Prostate gland (tissue), 2 donors: ENCODE results near the gene DMRT2. TPM values are rescaled to one million over a fixed set of nuclear protein-coding genes. Genes with fewer than 3 reads are reported as not detected.

ENCODE experiments used
- DNase-seq: peaks from one replicate; pipeline ENCODE4 v3.0.0-alpha.2; 2019; ENCODE audit warnings: low spot score
- H3K27ac ChIP-seq, 2 donors: fragments of 200-600 bp; sonication (generic); 2 replicates each; pipeline ENCODE4 v1.5.1; 2017 to 2019
- H3K27me3 ChIP-seq: fragments of 200-600 bp; sonication (generic); replicated peaks from 2 replicates; pipeline ENCODE4 v1.5.1; 2019; ENCODE audit not compliant: insufficient read depth
- H3K36me3 ChIP-seq, 2 donors: fragments of 200-600 bp; sonication (generic); 1 replicate in 1 of 2; 2 replicates in 1 of 2; pipeline versions ENCODE4 v1.5.1 to v1.8.1; 2017 to 2019
- H3K4me1 ChIP-seq: fragments of 200-600 bp; sonication (generic); replicated peaks from 2 replicates; pipeline ENCODE4 v1.5.1; 2019
- H3K4me3 ChIP-seq, 2 donors: fragments of 200-600 bp; sonication (generic); 2 replicates each; pipeline ENCODE4 v1.5.1; 2017 to 2019
- H3K9me3 ChIP-seq: fragments of 200-600 bp; sonication (generic); 2 replicates; pipeline ENCODE4 v1.5.1; 2017
- POLR2A ChIP-seq: fragments of 450-650 bp; IDR thresholded peaks from one replicate; pipeline ENCODE4 v1.6.1; 2016; ENCODE audit warnings: antibody characterized with exemption, mild to moderate bottlenecking
- POLR2AphosphoS5 ChIP-seq: sonication (generic); formaldehyde crosslinking; IDR thresholded peaks from one replicate; pipeline ENCODE4 v1.6.1; 2017; ENCODE audit warnings: antibody characterized with exemption
- WGBS: methylation state at CpG from one replicate; pipeline ENCODE4 v1.1.5; 2018; 5-methylcytosine and 5-hydroxymethylcytosine counted together
- intact Hi-C: fragments of 100-400 bp; cut with DNase I; formaldehyde crosslinking; loops from one replicate; pipeline ENCODE4 v1.14.2; 2022
- total RNA-seq, 2 donors: library from RNA; depleted of rRNA; stranded (reverse); fragments of >200 nt; gene quantifications; one replicate each; pipeline ENCODE4 v1.1.0, GENCODE V29; 2016
- TF ChIP-seq, protein P1 (sequence below), 4 experiments: fragments of 200-600 bp in 2 of 4; fragments of 450-650 bp in 2 of 4; sonication (generic) in 2 of 4; IDR thresholded peaks; 1 replicate in 3 of 4; 2 replicates in 1 of 4; pipeline ENCODE4 v1.5.1; 2016 to 2019; ENCODE audit warnings: antibody characterized with exemption in 4 of 4, mild to moderate bottlenecking in 2 of 4, moderate library complexity in 2 of 4

The DMRT2 gene
- total RNA-seq, result under 1 TPM; 0.64 to 0.74 TPM

DNA sequence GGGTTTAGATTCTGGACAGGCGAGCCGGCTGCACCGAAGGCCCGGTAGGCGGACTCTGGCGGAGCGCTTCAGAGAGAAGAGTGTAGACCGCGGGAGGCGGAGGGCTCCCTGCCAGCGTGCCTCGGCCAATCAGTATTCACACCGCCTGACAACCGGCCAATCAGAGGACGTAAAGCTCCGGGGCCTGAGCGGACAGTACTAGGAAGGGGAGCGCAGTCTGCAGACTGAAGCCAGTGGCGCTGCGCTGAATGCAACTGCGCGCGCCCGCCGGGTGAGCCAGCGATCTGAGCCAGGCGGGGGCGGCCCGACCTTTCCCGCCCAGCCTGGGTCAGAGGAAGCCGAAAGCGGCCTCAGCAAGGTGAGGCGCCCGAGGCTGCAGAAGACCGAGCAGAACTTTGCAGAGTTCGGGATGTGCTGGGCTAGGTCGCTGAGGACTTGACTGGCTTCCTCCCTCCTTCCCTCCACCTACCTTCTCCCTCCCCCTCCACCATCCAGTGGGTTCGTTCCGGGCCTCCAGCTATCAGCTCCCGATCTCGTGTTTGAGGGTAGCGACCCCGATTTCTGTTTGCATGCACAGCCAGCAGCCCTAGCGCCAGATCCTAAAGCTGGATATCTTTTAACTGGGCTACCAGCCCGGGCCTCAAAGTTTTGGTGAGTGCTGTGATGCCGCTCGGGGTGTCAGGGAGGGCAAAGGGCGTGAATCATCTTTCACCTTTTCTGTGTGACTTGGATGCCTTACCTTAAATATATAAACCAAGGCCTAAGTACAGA, at the start of gene DMRT2:
TSS of gene DMRT2 (plus strand) at position 233 of the 771 bp plus-strand sequence. CDS start 1,257 bp downstream, outside the sequence.
- H3K36me3 ChIP-seq, result no peaks in the 10 kb centered on the region
- no peak within 1 kb of the TSS for H3K27ac ChIP-seq
- intact Hi-C loops, result no loop called here
- WGBS, result 8% methylated on average over 47 of the region's 48 CpGs
- peak; percentile 75 for DNase-seq
- H3K9me3 ChIP-seq, result no peaks in the 10 kb centered on the region
- no peak within 1 kb of the TSS for H3K4me3 ChIP-seq
- TF ChIP-seq, protein P1, sequence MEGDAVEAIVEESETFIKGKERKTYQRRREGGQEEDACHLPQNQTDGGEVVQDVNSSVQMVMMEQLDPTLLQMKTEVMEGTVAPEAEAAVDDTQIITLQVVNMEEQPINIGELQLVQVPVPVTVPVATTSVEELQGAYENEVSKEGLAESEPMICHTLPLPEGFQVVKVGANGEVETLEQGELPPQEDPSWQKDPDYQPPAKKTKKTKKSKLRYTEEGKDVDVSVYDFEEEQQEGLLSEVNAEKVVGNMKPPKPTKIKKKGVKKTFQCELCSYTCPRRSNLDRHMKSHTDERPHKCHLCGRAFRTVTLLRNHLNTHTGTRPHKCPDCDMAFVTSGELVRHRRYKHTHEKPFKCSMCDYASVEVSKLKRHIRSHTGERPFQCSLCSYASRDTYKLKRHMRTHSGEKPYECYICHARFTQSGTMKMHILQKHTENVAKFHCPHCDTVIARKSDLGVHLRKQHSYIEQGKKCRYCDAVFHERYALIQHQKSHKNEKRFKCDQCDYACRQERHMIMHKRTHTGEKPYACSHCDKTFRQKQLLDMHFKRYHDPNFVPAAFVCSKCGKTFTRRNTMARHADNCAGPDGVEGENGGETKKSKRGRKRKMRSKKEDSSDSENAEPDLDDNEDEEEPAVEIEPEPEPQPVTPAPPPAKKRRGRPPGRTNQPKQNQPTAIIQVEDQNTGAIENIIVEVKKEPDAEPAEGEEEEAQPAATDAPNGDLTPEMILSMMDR (IDR thresholded peaks at IDR 0.05), result peak in 1 of 4 experiments; percentile 13
- TF ChIP-seq POLR2A (no peak), POLR2AphosphoS5 (peak; percentile 32)
- H3K4me1 ChIP-seq, result no peaks in the 10 kb centered on the region
- H3K27me3 ChIP-seq, result peaks cover 39% of the 10 kb centered on the region

DNA sequence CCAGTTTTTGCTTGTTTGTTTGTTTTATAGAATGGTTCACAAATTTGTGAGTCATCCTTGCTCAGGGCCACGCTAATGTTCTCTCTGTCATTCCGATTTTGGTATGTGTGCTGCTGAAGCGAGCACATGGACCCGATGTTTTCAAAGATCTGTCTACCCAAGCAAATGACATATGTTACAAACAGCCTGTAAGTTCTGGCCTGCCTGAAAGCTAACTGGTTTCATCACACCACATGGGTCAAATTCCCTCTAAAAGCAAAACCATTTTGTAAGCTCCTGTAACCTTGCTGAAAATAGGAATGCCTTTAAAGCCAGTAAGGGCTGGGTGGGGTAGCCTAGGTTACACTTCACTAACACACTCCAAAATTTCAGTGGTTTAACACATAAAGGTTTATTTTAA, 48.3 kb upstream of the DMRT2 start:
- DNase-seq, result no peak
- Histone ChIP-seq H3K9me3 (no peaks in the 10 kb centered on the region), H3K4me3 (no peak overlapping the region), H3K4me1 (no peaks in the 10 kb centered on the region), H3K36me3 (no peaks in the 10 kb centered on the region), H3K27ac (no peak overlapping the region), H3K27me3 (no peaks in the 10 kb centered on the region)
- intact Hi-C loops, result loop anchor here (10.0 kb wide), 3 partner anchors 107 to 617 kb away; no protein-coding TSS in a partner anchor
- WGBS, result 80% methylated on average over 4 of the region's 4 CpGs
- TF ChIP-seq, protein P1 (IDR thresholded peaks at IDR 0.05), result no peak
- TF ChIP-seq POLR2AphosphoS5 (no peak), POLR2A (no peak)

DNA sequence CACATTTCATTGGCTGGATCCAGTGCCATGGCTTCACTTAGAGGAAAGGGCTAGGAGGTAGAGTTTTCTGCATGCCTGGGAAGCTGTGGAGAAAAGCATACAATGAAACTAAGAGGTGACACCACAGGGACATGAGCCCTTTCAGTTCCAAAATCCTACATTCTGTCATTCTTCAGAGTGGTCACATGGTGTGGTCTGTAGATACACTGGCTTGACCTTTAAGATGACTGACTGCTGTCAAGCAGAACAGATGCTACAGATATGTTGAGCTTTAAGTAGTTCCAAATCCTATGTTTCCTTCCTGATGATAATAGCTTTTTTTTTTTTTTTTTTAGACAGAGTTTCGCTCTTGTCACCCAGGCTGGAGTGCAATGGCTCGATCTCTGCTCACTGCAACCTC, 47.5 kb upstream of the DMRT2 start:
- Histone ChIP-seq H3K27me3 (no peaks in the 10 kb centered on the region), H3K9me3 (no peaks in the 10 kb centered on the region), H3K4me1 (no peaks in the 10 kb centered on the region), H3K4me3 (no peak overlapping the region), H3K27ac (no peak overlapping the region), H3K36me3 (no peaks in the 10 kb centered on the region)
- DNase-seq, result no peak
- TF ChIP-seq POLR2A (no peak), POLR2AphosphoS5 (no peak)
- TF ChIP-seq, protein P1 (IDR thresholded peaks at IDR 0.05), result no peak
- intact Hi-C loops, result loop anchor here (10.0 kb wide), 3 partner anchors 108 to 618 kb away; no protein-coding TSS in a partner anchor
- WGBS, result 94% methylated on average over 2 of the region's 2 CpGs

DNA sequence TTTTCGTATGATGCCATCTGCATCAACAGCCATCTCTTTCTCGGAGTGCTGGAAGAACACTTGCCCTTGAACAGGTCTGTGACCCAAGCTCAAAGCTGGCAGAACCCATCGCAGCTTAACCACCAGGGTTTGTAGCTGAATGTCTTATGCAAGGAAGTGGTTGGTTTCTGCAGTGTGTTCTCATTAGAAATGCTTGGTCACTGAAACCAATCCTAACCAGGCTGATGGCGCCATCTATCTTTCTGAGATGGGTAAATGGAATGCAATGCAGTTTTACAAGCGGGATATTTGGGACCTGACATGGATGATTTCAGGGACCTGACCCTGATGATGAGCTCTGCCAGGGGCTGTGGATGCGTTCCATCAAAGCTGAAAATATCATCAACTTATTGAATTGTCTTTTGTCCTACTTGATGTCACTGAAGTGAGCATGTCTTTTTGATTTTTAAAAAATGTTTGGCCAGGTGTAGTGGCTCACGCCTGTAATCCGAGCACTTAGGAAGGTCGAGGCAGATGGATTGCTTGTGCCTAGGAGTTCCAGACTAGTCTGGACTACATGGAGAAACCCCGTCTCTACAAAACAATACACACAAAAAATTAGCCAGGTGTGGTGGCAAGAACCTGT, 45.0 kb upstream of the DMRT2 start:
- Histone ChIP-seq H3K4me1 (no peaks in the 10 kb centered on the region), H3K4me3 (no peak overlapping the region), H3K9me3 (no peaks in the 10 kb centered on the region), H3K27me3 (no peaks in the 10 kb centered on the region), H3K27ac (no peak overlapping the region), H3K36me3 (no peaks in the 10 kb centered on the region)
- 56% methylated on average over 10 of the region's 10 CpGs for WGBS
- no peak for DNase-seq
- intact Hi-C loops, result loop anchor here (10.0 kb wide), 3 partner anchors 110 to 620 kb away; no protein-coding TSS in a partner anchor
- TF ChIP-seq POLR2A, result no peak
- TF ChIP-seq, protein P1 (IDR thresholded peaks at IDR 0.05), result peak in 2 of 4 experiments; percentile 49 to 54
